Retinal pigment epithelial cell (primary cell): ENCODE measurements around the gene ABCG1.

Experiments used
- DNase-seq: peaks from one replicate; pipeline ENCODE4 v3.0.0-alpha.2; 2010; ENCODE audit warnings: low read depth
- H3K4me3 ChIP-seq: 2 replicates; pipeline ENCODE4 v1.5.1; 2011; ENCODE audit warnings: mild to moderate bottlenecking, low read length, control low read depth, moderate library complexity
- TF ChIP-seq, protein P1 (sequence below): conservative IDR thresholded peaks from 2 replicates; pipeline ENCODE4 v1.5.1; 2011; ENCODE audit warnings: low read depth, low read length, control low read depth, inconsistent platforms

The ABCG1 gene

GRCh38 chr21:42263591-42264131 is 44.7 kb downstream of the ABCG1 start:
- TF ChIP-seq, protein P1, sequence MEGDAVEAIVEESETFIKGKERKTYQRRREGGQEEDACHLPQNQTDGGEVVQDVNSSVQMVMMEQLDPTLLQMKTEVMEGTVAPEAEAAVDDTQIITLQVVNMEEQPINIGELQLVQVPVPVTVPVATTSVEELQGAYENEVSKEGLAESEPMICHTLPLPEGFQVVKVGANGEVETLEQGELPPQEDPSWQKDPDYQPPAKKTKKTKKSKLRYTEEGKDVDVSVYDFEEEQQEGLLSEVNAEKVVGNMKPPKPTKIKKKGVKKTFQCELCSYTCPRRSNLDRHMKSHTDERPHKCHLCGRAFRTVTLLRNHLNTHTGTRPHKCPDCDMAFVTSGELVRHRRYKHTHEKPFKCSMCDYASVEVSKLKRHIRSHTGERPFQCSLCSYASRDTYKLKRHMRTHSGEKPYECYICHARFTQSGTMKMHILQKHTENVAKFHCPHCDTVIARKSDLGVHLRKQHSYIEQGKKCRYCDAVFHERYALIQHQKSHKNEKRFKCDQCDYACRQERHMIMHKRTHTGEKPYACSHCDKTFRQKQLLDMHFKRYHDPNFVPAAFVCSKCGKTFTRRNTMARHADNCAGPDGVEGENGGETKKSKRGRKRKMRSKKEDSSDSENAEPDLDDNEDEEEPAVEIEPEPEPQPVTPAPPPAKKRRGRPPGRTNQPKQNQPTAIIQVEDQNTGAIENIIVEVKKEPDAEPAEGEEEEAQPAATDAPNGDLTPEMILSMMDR: no peak
- no peak for DNase-seq
- no peak overlapping the region for H3K4me3 ChIP-seq

DNA sequence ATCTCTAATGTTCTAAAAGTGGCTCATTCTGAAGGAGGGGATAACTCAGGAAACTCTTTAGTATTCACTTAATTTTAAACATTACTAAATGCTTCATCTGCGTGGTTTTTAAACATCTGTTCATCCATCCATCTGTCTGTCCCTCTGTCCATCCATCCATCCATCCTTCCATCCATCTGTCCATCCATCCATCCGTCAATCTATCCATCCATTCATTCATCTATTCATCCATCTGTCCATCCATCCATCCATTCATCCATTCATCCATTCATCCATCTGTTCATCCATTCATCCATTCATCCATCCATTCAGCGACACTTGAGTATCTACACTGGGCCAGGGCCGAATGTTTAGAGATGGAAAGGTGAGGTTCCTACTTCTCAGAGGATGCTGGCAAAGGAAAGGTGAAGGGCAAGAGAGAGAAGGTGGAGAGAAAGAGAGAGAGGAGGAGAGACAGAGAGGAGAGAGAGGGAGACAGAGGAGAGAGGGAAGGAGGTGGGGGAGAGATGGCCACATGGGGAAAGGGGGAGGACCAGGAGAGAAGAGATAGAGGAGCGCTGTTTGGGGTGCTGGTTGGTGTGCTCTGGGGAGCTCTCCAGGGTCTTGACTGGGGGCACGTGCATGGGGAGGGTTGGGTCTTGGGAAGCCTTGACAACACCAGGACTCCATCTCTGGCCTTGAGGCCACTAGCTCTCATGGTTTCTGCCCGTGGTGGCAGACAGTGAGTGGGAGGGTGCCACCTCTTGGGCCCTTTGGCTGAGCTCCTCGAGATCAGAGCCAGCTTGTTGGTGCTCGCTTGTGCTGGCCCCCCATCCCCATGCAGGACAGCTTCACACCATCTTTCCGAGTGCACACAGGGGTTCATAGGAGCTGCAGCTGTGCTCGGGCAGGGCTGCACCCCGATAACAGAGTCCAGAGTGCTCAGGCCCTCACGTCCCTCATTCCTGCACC is 45.6 kb downstream of the ABCG1 start:
- no peak for DNase-seq
- TF ChIP-seq, protein P1: no peak
- no peak overlapping the region for H3K4me3 ChIP-seq

DNA sequence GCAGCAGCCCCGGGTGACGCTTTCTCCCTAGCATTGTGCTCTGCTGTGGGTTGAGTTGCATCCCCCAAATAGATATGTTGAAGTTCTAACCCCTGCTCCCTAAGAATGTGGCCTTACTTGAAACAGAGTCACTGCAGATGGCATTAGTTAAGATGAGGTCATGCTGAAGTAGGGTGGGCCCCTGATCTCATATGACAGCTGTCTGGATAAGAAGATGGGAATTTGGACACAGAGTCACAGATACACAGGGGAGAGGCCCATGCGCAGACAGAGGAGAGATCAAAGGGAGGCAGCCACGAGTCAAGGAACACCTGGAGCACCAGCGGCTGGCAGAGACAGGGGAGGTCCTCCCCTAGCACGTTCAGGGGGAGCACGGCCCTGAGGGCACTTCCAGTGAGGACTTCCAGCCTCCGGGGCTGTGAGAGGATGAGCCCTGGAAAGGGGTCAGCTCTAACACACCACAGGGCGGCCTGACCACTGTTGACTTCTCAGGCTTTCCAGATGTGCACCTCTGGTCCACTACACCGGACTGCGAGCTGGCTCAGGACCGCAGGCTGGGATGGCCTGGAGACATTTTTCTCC is 46.4 kb downstream of the ABCG1 start:
- DNase-seq: no peak
- TF ChIP-seq, protein P1: no peak
- no peak overlapping the region for H3K4me3 ChIP-seq

- no peak overlapping the region for H3K4me3 ChIP-seq
- DNase-seq: no peak
- TF ChIP-seq, protein P1: no peak
Measured at GRCh38 chr21:42266971-42267556, 48.1 kb downstream of the ABCG1 start.

DNA sequence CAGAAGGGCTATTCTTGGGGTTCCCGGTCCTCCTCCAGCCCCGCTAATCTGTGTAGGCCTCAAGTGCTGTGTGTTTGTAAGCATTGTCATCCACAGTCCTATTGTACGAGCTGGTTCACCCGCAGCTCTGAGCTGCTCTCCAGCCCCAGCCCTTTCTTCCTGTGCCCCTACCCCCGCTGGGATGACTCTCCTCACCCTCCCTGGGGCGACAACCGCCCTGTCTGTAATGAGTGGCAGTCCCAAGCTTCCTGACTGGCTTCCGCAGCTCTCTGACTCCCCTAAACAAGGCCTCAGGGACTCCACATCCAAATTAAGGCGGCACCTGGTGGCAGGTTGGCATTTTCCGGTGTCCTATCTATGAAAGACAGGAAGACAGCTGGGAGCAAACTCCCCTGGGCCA is 50.4 kb downstream of the ABCG1 start:
- no peak for DNase-seq
- TF ChIP-seq, protein P1: no peak

DNA sequence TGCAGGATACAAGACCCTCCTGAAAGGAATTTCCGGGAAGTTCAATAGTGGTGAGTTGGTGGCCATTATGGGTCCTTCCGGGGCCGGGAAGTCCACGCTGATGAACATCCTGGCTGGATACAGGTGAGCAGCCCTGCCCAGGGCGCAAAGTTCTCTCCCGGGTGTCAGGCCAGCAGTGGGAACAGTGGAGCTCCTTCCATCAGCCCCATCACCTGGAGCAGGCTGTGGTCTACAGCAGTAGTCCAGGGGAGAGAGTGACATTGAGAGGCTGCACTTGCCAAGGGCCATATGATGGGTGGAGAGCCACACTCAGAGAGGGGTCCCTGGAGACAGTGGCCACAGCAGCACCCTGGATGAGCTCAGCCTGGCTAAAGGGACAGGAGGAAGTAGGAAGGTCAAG is 52.1 kb downstream of the ABCG1 start:
- no peak for DNase-seq
- TF ChIP-seq, protein P1: no peak

More for the DNA sequence above, 50.4 kb downstream of the ABCG1 start:
- no peak overlapping the region for H3K4me3 ChIP-seq

More for the DNA sequence above, 52.1 kb downstream of the ABCG1 start:
- H3K4me3 ChIP-seq: no peak overlapping the region
